ENCODE data around the gene ZG16B.

The ZG16B gene

DNA sequence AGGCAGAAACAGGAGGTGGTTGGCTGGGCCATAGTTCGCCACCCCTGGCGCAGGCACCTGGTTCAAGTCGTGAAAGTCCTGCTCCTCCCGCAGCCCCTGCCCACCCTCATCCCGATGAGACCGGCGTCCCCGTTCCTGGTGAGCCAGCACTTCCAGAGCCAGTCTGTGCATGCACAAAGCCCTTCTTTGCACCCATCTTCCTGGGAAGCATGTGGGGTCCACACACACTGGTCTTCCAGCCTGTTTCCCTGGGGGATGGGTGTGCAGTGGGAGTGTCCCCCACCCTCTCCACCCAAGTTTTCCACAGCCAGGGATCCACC is 1.6 kb upstream of the ZG16B start:
- TF ChIP-seq, protein P1, sequence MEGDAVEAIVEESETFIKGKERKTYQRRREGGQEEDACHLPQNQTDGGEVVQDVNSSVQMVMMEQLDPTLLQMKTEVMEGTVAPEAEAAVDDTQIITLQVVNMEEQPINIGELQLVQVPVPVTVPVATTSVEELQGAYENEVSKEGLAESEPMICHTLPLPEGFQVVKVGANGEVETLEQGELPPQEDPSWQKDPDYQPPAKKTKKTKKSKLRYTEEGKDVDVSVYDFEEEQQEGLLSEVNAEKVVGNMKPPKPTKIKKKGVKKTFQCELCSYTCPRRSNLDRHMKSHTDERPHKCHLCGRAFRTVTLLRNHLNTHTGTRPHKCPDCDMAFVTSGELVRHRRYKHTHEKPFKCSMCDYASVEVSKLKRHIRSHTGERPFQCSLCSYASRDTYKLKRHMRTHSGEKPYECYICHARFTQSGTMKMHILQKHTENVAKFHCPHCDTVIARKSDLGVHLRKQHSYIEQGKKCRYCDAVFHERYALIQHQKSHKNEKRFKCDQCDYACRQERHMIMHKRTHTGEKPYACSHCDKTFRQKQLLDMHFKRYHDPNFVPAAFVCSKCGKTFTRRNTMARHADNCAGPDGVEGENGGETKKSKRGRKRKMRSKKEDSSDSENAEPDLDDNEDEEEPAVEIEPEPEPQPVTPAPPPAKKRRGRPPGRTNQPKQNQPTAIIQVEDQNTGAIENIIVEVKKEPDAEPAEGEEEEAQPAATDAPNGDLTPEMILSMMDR (IDR thresholded peaks at IDR 0.05; ENCODE audit: extremely low read depth, insufficient read depth, missing control alignments): no peak
- DNase-seq (ENCODE audit: low spot score): no peak
- in situ Hi-C loops (cut with MboI; ENCODE audit: low pct_unique_long_range_greater_than_20kb, low sequenced_read_pairs, unreplicated experiment): no loop called here

DNA sequence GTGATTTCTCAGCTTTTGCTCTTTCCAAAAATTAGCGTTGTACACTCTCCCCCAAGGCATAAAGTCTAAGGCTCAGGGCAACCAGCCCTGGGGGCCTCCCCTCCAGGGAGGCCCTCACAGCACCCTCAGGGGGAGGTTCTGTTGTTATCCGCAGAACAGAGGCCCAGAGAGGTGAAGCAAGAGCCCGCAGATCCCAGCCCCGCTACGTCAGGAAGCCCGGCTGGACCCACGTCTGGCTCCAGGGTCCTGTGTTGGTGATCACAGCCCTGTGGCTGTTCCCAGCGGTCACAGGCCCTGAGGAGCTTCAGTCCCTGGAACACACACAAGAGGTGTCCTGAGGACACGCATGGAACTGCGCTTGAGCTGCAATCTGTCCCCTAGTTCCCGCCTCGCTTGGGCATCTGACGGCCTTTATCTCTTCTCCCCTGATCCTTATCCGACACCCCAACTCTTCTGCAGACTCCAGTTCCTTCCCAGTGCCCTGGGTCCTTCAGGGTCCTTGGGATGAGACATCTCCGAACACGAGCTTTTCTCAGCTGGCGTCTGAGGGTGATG is 1.1 kb upstream of the ZG16B start:
- DNase-seq (ENCODE audit: low spot score): no peak
- in situ Hi-C loops (cut with MboI; ENCODE audit: low pct_unique_long_range_greater_than_20kb, low sequenced_read_pairs, unreplicated experiment): no loop called here
- TF ChIP-seq, protein P1 (IDR thresholded peaks at IDR 0.05; ENCODE audit: extremely low read depth, insufficient read depth, missing control alignments): no peak

DNA sequence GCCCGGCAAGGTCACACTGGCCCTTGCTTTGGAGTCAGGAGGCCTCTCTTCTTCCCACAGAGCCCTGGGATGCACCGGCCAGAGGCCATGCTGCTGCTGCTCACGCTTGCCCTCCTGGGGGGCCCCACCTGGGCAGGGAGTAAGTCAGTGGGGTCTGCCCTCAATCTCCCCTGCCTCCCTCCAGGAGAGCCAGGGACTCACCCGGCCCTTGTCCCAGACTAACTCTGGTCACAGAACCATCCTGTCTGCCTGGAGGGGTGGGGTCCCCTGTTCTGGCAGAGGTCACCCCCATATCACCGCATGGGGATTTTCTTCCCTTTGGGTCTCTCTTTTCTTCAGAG is 222 bp downstream of the ZG16B start:
- no peak for DNase-seq (ENCODE audit: low spot score)
- TF ChIP-seq, protein P1 (IDR thresholded peaks at IDR 0.05; ENCODE audit: extremely low read depth, insufficient read depth, missing control alignments): no peak
- in situ Hi-C loops (cut with MboI; ENCODE audit: low pct_unique_long_range_greater_than_20kb, low sequenced_read_pairs, unreplicated experiment): no loop called here

DNA sequence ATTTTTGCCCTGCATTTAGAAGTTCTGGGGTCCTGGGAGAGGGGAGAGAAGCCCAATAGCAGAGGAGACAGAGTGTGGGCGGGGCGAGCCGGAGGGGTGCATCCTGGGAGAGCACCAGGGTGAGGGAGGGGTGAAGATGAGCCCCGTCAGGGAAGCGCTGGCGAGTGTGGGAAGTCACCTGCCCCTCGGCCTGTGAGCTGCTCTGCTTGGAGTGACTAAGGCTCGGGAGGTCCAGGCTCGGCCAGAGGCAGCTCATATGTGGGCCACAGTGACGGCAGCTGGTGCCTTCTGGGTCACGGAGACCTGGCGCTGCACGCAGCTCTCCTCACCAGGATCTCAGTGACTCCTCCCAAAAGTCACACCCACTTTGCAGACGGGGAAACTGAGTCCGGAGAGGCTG is 1.1 kb downstream of the ZG16B start:
- TF ChIP-seq, protein P1 (IDR thresholded peaks at IDR 0.05; ENCODE audit: extremely low read depth, insufficient read depth, missing control alignments): no peak
- no peak for DNase-seq (ENCODE audit: low spot score)

DNA sequence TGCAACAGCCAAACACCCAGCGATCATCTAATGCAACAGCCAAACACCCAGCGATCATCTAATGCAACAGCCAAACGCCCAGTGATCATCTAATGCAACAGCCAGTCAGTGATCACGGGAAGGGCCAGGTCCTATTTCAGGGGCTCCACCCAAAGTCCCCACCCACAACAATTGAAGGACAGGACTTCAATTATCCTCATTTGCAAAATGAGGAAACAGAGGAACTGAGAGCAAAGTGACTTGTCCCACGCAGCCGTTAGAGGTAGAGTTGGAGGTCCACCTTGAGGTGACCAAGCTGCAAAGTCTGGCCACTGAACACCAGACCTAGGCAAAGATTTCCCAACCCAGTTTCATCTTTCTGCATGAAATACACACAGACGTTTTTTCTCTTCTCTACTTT is 3.7 kb downstream of the ZG16B start:
- DNase-seq (ENCODE audit: low spot score): no peak
- TF ChIP-seq, protein P1 (IDR thresholded peaks at IDR 0.05; ENCODE audit: extremely low read depth, insufficient read depth, missing control alignments): no peak
- in situ Hi-C loops (cut with MboI; ENCODE audit: low pct_unique_long_range_greater_than_20kb, low sequenced_read_pairs, unreplicated experiment): no loop called here

More for the DNA sequence above, 1.1 kb downstream of the ZG16B start:
- in situ Hi-C loops (cut with MboI; ENCODE audit: low pct_unique_long_range_greater_than_20kb, low sequenced_read_pairs, unreplicated experiment): no loop called here

DNA sequence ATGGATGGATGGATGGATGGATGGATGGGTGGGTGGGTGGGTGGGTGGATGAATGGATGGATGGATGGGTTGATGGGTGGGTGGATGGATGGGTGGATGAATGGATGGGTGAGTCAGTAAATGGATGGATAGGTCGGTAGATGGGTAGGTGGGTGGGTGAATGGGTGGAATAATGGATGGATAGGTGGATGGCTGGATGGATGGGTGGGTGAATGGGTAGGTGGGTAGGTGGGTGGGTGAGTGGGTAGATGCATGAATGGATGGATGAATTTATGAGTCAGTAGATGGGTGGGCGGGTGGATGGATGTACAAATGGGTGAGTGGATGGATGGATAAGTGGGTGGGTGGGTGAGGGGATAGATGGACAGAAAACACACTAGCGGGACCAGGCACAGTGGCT is 4.9 kb downstream of the ZG16B start:
- in situ Hi-C loops (cut with MboI; ENCODE audit: low pct_unique_long_range_greater_than_20kb, low sequenced_read_pairs, unreplicated experiment): no loop called here
- TF ChIP-seq, protein P1 (IDR thresholded peaks at IDR 0.05; ENCODE audit: extremely low read depth, insufficient read depth, missing control alignments): no peak
- DNase-seq (ENCODE audit: low spot score): no peak
